Measurements from ENCODE around the gene IFITM2.

DNA sequence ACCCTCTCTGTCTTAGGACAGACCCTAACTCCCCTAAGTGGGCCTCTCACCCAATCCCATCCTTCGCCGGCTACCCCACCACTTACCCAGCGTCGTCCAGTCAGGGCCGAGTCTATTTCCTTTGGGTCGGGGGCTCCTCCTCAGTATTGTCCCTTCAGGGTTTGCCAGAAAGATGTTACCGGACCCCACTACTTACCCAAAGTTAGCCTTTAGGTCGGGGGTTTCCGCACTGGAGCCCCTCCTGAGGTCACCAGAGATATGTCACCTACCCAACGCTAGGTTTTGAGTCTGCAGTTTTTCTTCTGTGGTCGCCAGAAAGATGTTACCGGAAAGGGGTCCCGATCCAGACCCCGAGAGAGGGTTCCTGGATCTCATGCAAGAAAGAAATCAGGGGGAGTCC is 43.8 kb downstream of the IFITM2 start:
- TF ChIP-seq, protein P1, sequence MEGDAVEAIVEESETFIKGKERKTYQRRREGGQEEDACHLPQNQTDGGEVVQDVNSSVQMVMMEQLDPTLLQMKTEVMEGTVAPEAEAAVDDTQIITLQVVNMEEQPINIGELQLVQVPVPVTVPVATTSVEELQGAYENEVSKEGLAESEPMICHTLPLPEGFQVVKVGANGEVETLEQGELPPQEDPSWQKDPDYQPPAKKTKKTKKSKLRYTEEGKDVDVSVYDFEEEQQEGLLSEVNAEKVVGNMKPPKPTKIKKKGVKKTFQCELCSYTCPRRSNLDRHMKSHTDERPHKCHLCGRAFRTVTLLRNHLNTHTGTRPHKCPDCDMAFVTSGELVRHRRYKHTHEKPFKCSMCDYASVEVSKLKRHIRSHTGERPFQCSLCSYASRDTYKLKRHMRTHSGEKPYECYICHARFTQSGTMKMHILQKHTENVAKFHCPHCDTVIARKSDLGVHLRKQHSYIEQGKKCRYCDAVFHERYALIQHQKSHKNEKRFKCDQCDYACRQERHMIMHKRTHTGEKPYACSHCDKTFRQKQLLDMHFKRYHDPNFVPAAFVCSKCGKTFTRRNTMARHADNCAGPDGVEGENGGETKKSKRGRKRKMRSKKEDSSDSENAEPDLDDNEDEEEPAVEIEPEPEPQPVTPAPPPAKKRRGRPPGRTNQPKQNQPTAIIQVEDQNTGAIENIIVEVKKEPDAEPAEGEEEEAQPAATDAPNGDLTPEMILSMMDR (conservative IDR thresholded peaks at IDR 0.05 in 1 of 2, IDR thresholded peaks at IDR 0.05 in 1 of 2; ENCODE audit: low read depth in 1 of 2, low read length in 2 of 2) = no peak
- TF ChIP-seq EZH2 (IDR thresholded peaks at IDR 0.05; ENCODE audit: low read length, missing control alignments) = no peak

Measured in fibroblast of lung (primary cell).